Measurements from ENCODE around the gene ARVCF.

DNA sequence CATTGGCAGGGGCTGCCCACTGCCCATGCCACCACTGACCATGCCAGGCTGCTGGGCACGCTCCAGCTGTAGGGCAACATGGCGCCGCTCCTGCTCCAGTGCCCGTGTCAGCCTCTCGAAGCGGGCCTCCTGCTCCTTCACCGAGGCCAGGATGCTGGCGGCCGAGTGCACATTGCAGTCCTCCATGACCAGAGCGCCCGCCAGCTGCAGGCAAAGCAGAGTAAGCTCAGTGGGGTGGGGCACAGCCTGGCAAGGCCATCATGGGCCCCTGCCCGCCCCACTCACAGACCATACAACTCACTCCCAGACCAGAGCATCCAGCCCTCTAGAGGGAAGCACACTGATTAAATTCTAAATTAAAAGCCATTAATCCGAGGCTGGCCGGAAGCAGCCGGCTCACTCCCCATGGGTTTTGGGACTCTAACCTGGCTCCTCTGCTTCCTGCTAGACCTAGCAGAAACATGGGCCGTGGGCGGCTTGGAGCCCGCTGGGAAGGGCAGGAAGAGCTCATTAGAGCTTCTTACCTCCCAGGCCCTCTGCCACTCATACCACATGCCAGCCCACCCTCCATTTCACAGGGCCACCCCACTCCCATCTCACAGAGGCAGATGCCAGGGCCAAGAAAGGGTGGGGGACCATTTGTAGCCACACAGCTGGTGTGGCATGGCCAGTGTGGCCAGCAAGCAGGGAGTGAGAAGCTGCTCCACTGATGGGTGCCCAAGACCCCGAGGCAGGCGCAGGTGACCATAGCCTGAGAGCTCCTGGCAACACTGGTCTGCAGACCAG, 25.8 kb downstream of the ARVCF start:
- TF ChIP-seq, protein P1, sequence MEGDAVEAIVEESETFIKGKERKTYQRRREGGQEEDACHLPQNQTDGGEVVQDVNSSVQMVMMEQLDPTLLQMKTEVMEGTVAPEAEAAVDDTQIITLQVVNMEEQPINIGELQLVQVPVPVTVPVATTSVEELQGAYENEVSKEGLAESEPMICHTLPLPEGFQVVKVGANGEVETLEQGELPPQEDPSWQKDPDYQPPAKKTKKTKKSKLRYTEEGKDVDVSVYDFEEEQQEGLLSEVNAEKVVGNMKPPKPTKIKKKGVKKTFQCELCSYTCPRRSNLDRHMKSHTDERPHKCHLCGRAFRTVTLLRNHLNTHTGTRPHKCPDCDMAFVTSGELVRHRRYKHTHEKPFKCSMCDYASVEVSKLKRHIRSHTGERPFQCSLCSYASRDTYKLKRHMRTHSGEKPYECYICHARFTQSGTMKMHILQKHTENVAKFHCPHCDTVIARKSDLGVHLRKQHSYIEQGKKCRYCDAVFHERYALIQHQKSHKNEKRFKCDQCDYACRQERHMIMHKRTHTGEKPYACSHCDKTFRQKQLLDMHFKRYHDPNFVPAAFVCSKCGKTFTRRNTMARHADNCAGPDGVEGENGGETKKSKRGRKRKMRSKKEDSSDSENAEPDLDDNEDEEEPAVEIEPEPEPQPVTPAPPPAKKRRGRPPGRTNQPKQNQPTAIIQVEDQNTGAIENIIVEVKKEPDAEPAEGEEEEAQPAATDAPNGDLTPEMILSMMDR (IDR thresholded peaks at IDR 0.05), result no peak
- no peak for TF ChIP-seq POLR2A (IDR thresholded peaks at IDR 0.05)
